Hepatocyte (in vitro differentiated cells): ENCODE measurements around the gene CARMIL1.

ENCODE experiments used
- CTCF ChIP-seq: fragments of 200-600 bp; sonication (generic); IDR thresholded peaks from 2 replicates; pipeline ENCODE4 v1.5.1; 2016; ENCODE audit warnings: antibody characterized with exemption, mild to moderate bottlenecking; ENCODE audit not compliant: poor library complexity
- EZH2 ChIP-seq: fragments of 200-600 bp; sonication (generic); IDR thresholded peaks from 2 replicates; pipeline ENCODE4 v1.6.1; 2016; ENCODE audit warnings: antibody characterized with exemption, mild to moderate bottlenecking, borderline replicate concordance

GRCh38 chr6:25601800-25602673 lies 322.9 kb downstream of the CARMIL1 start:
- TF ChIP-seq CTCF, result peak; percentile 67
- TF ChIP-seq EZH2, result no peak
